Measurements from ENCODE around the gene PTPRN2. TPM values are rescaled to one million over a fixed set of nuclear protein-coding genes. Genes with fewer than 3 reads are reported as not detected.

The PTPRN2 gene
- total and polyA plus RNA-seq, 2 of the 8 experiments (the other 6 are each of a cell fraction or from before 2014, with no cell fraction given) = 2.6 to 4.5 TPM

GRCh38 chr7:157918326-157919080 lies 669.1 kb downstream of the PTPRN2 start:
- Histone ChIP-seq H3K9me3 (ENCODE audit: insufficient read depth in 2 of 2, low read depth in 1 of 2, low read length in 1 of 2) (peaks cover 9 to 23% of the 10 kb centered on the region in 2 experiments; a peak in 3 of 4 replicates), H3K4me3 (ENCODE audit: extremely low read depth in 1 of 4, insufficient read depth in 2 of 4, low read depth in 3 of 4, low read length in 4 of 4) (no peak overlapping the region), H3K9ac (replicated peaks in 1 of 4; ENCODE audit: extremely low read depth in 1 of 4, low read depth in 3 of 4, low read length in 3 of 4) (no peak overlapping the region), H3K14ac (ENCODE audit: insufficient read length) (no peak overlapping the region), H3K27me3 (replicated peaks in 1 of 4; ENCODE audit: control insufficient read depth in 3 of 4, extremely low read depth in 1 of 4, insufficient read depth in 3 of 4, low read length in 3 of 4) (no peaks in the 10 kb centered on the region), H2BK120ac (replicated peaks; ENCODE audit: low read depth, low read length) (no peak overlapping the region), H3K36me3 (ENCODE audit: control insufficient read depth in 2 of 4, insufficient read depth in 4 of 4, low read length in 3 of 4) (no peaks in the 10 kb centered on the region), H2BK12ac (ENCODE audit: low read depth, low read length) (no peak overlapping the region), H3K27ac (ENCODE audit: low read depth, low read length) (no peak overlapping the region), H3K18ac (ENCODE audit: extremely low read depth, low read length) (no peak overlapping the region), H3K56ac (replicated peaks; ENCODE audit: insufficient read length, low read depth, low read length) (no peak overlapping the region), H3K4ac (replicated peaks; ENCODE audit: insufficient read length, low read depth, low read length) (no peak overlapping the region), H2AFZ (ENCODE audit: low read length) (no peak overlapping the region), H4K8ac (ENCODE audit: extremely low read depth, insufficient read depth, low read length) (no peak overlapping the region), H3K4me1 (replicated peaks in 1 of 4; ENCODE audit: control insufficient read depth in 3 of 4, insufficient read depth in 4 of 4, low read length in 3 of 4) (no peaks in the 10 kb centered on the region), H3K23ac (ENCODE audit: insufficient read length) (no peak overlapping the region), H2BK5ac (ENCODE audit: low read depth, low read length) (no peak overlapping the region), H2BK20ac (ENCODE audit: low read length) (no peak overlapping the region), H3K79me1 (ENCODE audit: low read depth, low read length) (no peaks in the 10 kb centered on the region), H3K4me2 (ENCODE audit: insufficient read depth in 1 of 2, low read depth in 2 of 2, low read length in 2 of 2) (no peak overlapping the region), H2BK15ac (ENCODE audit: low read length) (no peak overlapping the region), H4K91ac (replicated peaks; ENCODE audit: insufficient read length, low read length) (no peak overlapping the region), H4K20me1 (replicated peaks in 1 of 2; ENCODE audit: control insufficient read depth in 1 of 2, insufficient read depth in 2 of 2, low read length in 2 of 2) (no peaks in the 10 kb centered on the region), H3K23me2 (ENCODE audit: low read depth, low read length) (no peaks in the 10 kb centered on the region), H2AK5ac (ENCODE audit: low read depth, low read length) (no peak overlapping the region), H4K5ac (ENCODE audit: insufficient read length, low read depth, low read length) (no peak overlapping the region), H3K79me2 (ENCODE audit: control insufficient read depth in 1 of 2, insufficient read depth in 2 of 2, low read length in 2 of 2) (no peaks in the 10 kb centered on the region)
- WGBS, 2 experiments (ENCODE audit: extremely low coverage in 1 of 2, insufficient coverage in 1 of 2, insufficient read length in 1 of 2, insufficient replicate concordance in 2 of 2, low coverage in 1 of 2, low lambda C conversion rate in 2 of 2, missing lambda C conversion rate in 1 of 2) = 82% methylated on average over 29 of the region's 29 CpGs; no CpG with 5 or more reads in 1 of the 2 experiments
- POLR2A ChIA-PET (ENCODE audit: partially characterized antibody) = no interaction called here
- CTCF ChIA-PET (ENCODE audit: partially characterized antibody) = interaction anchor here (1.2 kb wide), 1 partner anchor 25 kb away, joined by 3 read pairs; no protein-coding TSS in a partner anchor
- no peak for DNase-seq (ENCODE audit: low read depth in 1 of 2, low spot score in 2 of 2)
- no peak for FAIRE-seq
- no peak for TF ChIP-seq RFX5 (IDR thresholded peaks at IDR 0.05; ENCODE audit: borderline replicate concordance, low read depth, low read length)
- no peak for TF ChIP-seq KDM1A (IDR thresholded peaks at IDR 0.05; ENCODE audit: borderline replicate concordance, low read length)
- TF ChIP-seq RBBP5 (IDR thresholded peaks at IDR 0.05; ENCODE audit: borderline replicate concordance, low read depth, low read length) = no peak
- TF ChIP-seq CHD2 (IDR thresholded peaks at IDR 0.05; ENCODE audit: low read length) = no peak
- TF ChIP-seq RNF2 (IDR thresholded peaks at IDR 0.05; ENCODE audit: borderline replicate concordance, low read depth, low read length, missing control alignments, poor library complexity, severe bottlenecking) = no peak
- TF ChIP-seq POU5F1 (IDR thresholded peaks at IDR 0.05; ENCODE audit: low read depth, low read length) = no peak
- no peak for TF ChIP-seq CEBPB (IDR thresholded peaks at IDR 0.05; ENCODE audit: low read depth, low read length)
- TF ChIP-seq CBX5 (IDR thresholded peaks at IDR 0.05; ENCODE audit: low read depth, low read length) = no peak
- no peak for TF ChIP-seq POLR2A (IDR thresholded peaks at IDR 0.05; ENCODE audit: control extremely low read depth in 1 of 2, low read depth in 2 of 2, low read length in 2 of 2)
- no peak for TF ChIP-seq SIX5 (IDR thresholded peaks at IDR 0.05; ENCODE audit: low read depth, low read length)
- no peak for TF ChIP-seq FOSL1 (IDR thresholded peaks at IDR 0.05; ENCODE audit: insufficient read depth, low read depth, low read length)
- no peak for TF ChIP-seq SAP30 (IDR thresholded peaks at IDR 0.05; ENCODE audit: insufficient read depth, insufficient replicate concordance, low read length)
- TF ChIP-seq TAF1 (IDR thresholded peaks at IDR 0.05; ENCODE audit: low read depth, low read length) = no peak

Data from H1 (cell line).